Neural cell (in vitro differentiated cells): Measurements from ENCODE around the gene ZNF157. TPM values are rescaled to one million over a fixed set of nuclear protein-coding genes. Genes with fewer than 3 reads are reported as not detected.

Source experiments
- H2AFZ ChIP-seq: fragments of 200-600, 300-800 bp; sonication (generic), shearing (Covaris generic); 2 replicates; pipeline ENCODE4 v1.6.0; 2014; ENCODE audit warnings: low read depth, mild to moderate bottlenecking, antibody characterized with exemption, low read length, moderate library complexity
- H3F3A ChIP-seq: fragments of 200-600 bp; shearing (Covaris generic); 2 replicates; pipeline ENCODE4 v1.6.1; 2016; ENCODE audit warnings: mild to moderate bottlenecking, moderate library complexity, mixed read lengths, antibody characterized with exemption, low read length; ENCODE audit not compliant: insufficient read depth, poor library complexity, severe bottlenecking
- H3K27ac ChIP-seq: fragments of 200-600, 300-800 bp; sonication (generic), shearing (Covaris generic); 2 replicates; pipeline ENCODE4 v1.5.1; 2014; ENCODE audit warnings: mild to moderate bottlenecking, low read length, moderate library complexity
- H3K27me3 ChIP-seq: fragments of 300-800, 200-600 bp; sonication (generic), shearing (Covaris generic); 2 replicates; pipeline ENCODE4 v1.6.0; 2014; ENCODE audit warnings: mild to moderate bottlenecking, low read depth, low read length, moderate library complexity; ENCODE audit not compliant: insufficient read depth
- H3K36me3 ChIP-seq: fragments of 300-800, 200-600 bp; sonication (generic), shearing (Covaris generic); 2 replicates; pipeline ENCODE4 v1.5.1; 2014; ENCODE audit warnings: mild to moderate bottlenecking, antibody characterized with exemption, low read length, moderate library complexity; ENCODE audit not compliant: insufficient read depth
- H3K4me2 ChIP-seq: fragments of 300-800, 200-600 bp; sonication (generic), shearing (Covaris generic); 2 replicates; pipeline ENCODE4 v1.6.0; 2014; ENCODE audit warnings: mild to moderate bottlenecking, low read length
- H3K4me3 ChIP-seq: fragments of 300-800, 200-600 bp; sonication (generic), shearing (Covaris generic); 2 replicates; pipeline ENCODE4 v1.5.1; 2014; ENCODE audit warnings: mild to moderate bottlenecking, low read length, moderate library complexity
- H3K79me2 ChIP-seq: fragments of 200-600 bp; shearing (Covaris generic); replicated peaks from 2 replicates; pipeline ENCODE4 v1.6.0; 2014; ENCODE audit warnings: mild to moderate bottlenecking, low read length, moderate library complexity; ENCODE audit not compliant: insufficient read depth
- H3K9ac ChIP-seq: fragments of 300-800, 200-600 bp; sonication (generic), shearing (Covaris generic); 2 replicates; pipeline ENCODE4 v1.6.1; 2016; ENCODE audit warnings: mild to moderate bottlenecking, low read length, mixed read lengths
- H3K9me2 ChIP-seq: fragments of 200-600 bp; shearing (Covaris generic); 2 replicates; pipeline ENCODE4 v1.6.1; 2016; ENCODE audit warnings: mild to moderate bottlenecking, low read length, mixed read lengths; ENCODE audit not compliant: insufficient read depth
- H3K9me3 ChIP-seq: fragments of 200-600, 300-800 bp; sonication (generic), shearing (Covaris generic); 2 replicates; pipeline ENCODE4 v1.6.1; 2016; ENCODE audit warnings: mild to moderate bottlenecking, mixed run types, low read length, moderate library complexity, mixed read lengths
- H4K20me1 ChIP-seq: fragments of 200-600 bp; shearing (Covaris generic); 2 replicates; pipeline ENCODE4 v1.6.1; 2016; ENCODE audit warnings: mild to moderate bottlenecking, mixed run types; ENCODE audit not compliant: insufficient read depth
- CTCF ChIP-seq: fragments of 450-650 bp; IDR thresholded peaks from 2 replicates; pipeline ENCODE4 v1.5.1; 2014; ENCODE audit warnings: antibody characterized with exemption, mild to moderate bottlenecking, moderate library complexity; ENCODE audit not compliant: poor library complexity, severe bottlenecking
- EP300 ChIP-seq: fragments of 450-650 bp; conservative IDR thresholded peaks from 2 replicates; pipeline ENCODE4 v1.6.1; 2014; ENCODE audit warnings: antibody characterized with exemption, mild to moderate bottlenecking, moderate library complexity; ENCODE audit not compliant: poor library complexity, severe bottlenecking
- EZH2 ChIP-seq: fragments of 200-600, 300-800 bp; shearing (Covaris generic), sonication (generic); IDR thresholded peaks from 2 replicates; pipeline ENCODE4 v1.6.1; 2014; ENCODE audit warnings: antibody characterized with exemption, low read length, borderline replicate concordance, mild to moderate bottlenecking; ENCODE audit not compliant: insufficient read depth, poor library complexity, severe bottlenecking
- MXI1 ChIP-seq: fragments of 450-650 bp; conservative IDR thresholded peaks from 2 replicates; pipeline ENCODE4 v1.6.1; 2014; ENCODE audit warnings: antibody characterized with exemption, mild to moderate bottlenecking; ENCODE audit not compliant: poor library complexity, severe bottlenecking
- POLR2AphosphoS5 ChIP-seq: IDR thresholded peaks from 2 replicates; pipeline ENCODE4 v1.6.1; 2012
- RAD21 ChIP-seq: fragments of 450-650 bp; conservative IDR thresholded peaks from 2 replicates; pipeline ENCODE4 v1.6.1; 2014; ENCODE audit warnings: antibody characterized with exemption, mild to moderate bottlenecking, moderate library complexity
- REST ChIP-seq: IDR thresholded peaks from 2 replicates; pipeline ENCODE4 v1.6.1; 2012; ENCODE audit warnings: borderline replicate concordance
- SMC3 ChIP-seq: fragments of 450-650 bp; conservative IDR thresholded peaks from 2 replicates; pipeline ENCODE4 v1.6.1; 2014; ENCODE audit warnings: antibody characterized with exemption, mild to moderate bottlenecking, moderate library complexity; ENCODE audit not compliant: poor library complexity
- TAF1 ChIP-seq: IDR thresholded peaks from 2 replicates; pipeline ENCODE4 v1.6.1; 2012; ENCODE audit warnings: low read depth
- polyA plus RNA-seq: library from polyadenylated mRNA; depleted of rRNA; stranded (reverse); fragments of >200 nt; gene quantifications from 2 replicates; pipeline ENCODE4 v1.2.3, GENCODE V29; 2014

Gene ZNF157
- polyA plus RNA-seq, 1 donor from 2014 or later = 3.5 TPM

- no peaks in the 10 kb centered on the region for H3K36me3 ChIP-seq
- no peaks in the 10 kb centered on the region for H3K9me2 ChIP-seq
- no peak overlapping the region for H3K4me2 ChIP-seq
- H4K20me1 ChIP-seq = no peaks in the 10 kb centered on the region
- H2AFZ ChIP-seq = no peak overlapping the region
- no peak for TF ChIP-seq EZH2
- TF ChIP-seq RAD21 = no peak
- TF ChIP-seq TAF1 = no peak
- no peak for TF ChIP-seq EP300
- TF ChIP-seq CTCF = no peak
- TF ChIP-seq REST = no peak
- no peak for TF ChIP-seq MXI1
- no peak for TF ChIP-seq POLR2AphosphoS5
- TF ChIP-seq SMC3 = no peak
- H3K79me2 ChIP-seq = no peaks in the 10 kb centered on the region
- no peaks in the 10 kb centered on the region for H3K9me3 ChIP-seq
- H3K9ac ChIP-seq = no peak overlapping the region
- H3K4me3 ChIP-seq = no peak overlapping the region
- H3K27ac ChIP-seq = no peak overlapping the region
- H3K27me3 ChIP-seq = no peaks in the 10 kb centered on the region
- no peaks in the 10 kb centered on the region for H3F3A ChIP-seq
Measured at GRCh38 chrX:47351706-47352105, 18.7 kb upstream of the ZNF157 start.

GRCh38 chrX:47358387-47359065 lies 11.9 kb upstream of the ZNF157 start:
- Histone ChIP-seq H3K9me3 (no peaks in the 10 kb centered on the region), H3K4me2 (no peak overlapping the region), H3K4me3 (no peak overlapping the region), H3K27ac (no peak overlapping the region), H3F3A (no peaks in the 10 kb centered on the region), H3K79me2 (no peaks in the 10 kb centered on the region), H4K20me1 (no peaks in the 10 kb centered on the region), H3K36me3 (no peaks in the 10 kb centered on the region), H2AFZ (no peak overlapping the region), H3K9me2 (no peaks in the 10 kb centered on the region), H3K27me3 (no peaks in the 10 kb centered on the region), H3K9ac (no peak overlapping the region)
- TF ChIP-seq CTCF = no peak
- no peak for TF ChIP-seq MXI1
- no peak for TF ChIP-seq POLR2AphosphoS5
- TF ChIP-seq SMC3 = no peak
- TF ChIP-seq TAF1 = no peak
- TF ChIP-seq EZH2 = no peak
- no peak for TF ChIP-seq EP300
- no peak for TF ChIP-seq RAD21
- no peak for TF ChIP-seq REST
